Measurements from ENCODE around the gene TXNDC12.

DNA sequence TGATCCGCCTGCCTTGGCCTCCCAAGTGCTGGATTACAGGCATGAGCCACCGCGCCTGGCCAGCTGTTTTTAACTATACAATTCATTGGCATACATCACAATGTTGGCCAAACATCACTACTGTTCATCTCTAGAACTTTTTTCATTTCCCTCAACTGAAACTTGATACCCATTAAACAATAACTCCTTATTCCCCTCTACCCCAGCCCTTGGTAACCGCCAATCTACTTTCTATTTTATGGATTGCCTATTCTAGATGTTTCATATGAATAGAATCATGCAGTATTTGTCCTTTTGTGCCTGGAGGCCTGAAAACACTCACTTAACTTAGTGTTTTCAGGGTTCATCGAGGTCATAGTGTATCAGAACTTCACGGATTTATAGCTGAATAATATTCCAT, 17.3 kb upstream of the TXNDC12 start:
- TF ChIP-seq EZH2 (IDR thresholded peaks at IDR 0.05; ENCODE audit: borderline replicate concordance) (no peak), EZH2phosphoT487 (IDR thresholded peaks at IDR 0.05; ENCODE audit: low read depth, severe bottlenecking, unreplicated experiment) (no peak)
